ENCODE measurements around the gene HOXC13. TPM values are rescaled to one million over a fixed set of nuclear protein-coding genes. Genes with fewer than 3 reads are reported as not detected.

The HOXC13 gene
- total RNA-seq, 2 donors from 2014 or later, result not detected

DNA sequence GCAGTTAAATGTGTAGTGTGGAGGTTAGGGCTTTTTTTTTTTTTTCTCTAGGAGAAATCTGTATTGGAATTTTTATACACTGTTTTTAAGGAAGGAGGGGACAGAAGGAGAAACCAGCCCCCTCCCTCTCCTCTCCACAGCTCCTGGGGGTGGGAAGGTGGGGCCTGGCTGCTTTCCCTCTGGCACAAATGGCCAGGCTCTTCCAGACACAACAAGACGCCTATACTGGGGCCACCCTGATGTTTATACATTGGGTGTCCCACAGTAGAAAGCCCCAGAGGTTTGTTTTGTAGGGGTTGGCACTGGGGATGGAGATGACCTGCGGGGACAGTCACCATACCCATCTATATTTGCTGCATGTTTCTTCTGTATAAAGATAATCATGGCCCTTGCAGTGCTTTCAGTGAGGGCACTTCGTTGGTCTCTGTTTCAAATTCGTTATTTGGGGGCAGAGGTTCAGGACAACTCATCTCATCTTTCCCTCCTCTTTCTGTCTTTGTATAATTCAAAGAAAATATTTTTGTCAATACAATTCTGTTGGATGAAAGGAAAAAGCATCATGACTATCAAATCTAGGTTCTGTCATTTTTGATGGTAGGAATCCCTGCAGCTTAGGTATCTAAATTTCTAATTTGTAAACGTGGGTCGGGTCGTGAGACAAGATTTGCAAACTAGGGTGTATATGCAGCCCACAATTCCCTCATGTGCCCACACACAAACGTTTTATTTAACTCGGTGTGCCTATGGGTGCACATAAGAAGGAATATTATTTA lies 38.4 kb downstream of the HOXC13 start:
- Mint-ChIP-seq H3K9me3 (peaks cover 16% of the 10 kb centered on the region), H3K36me3 (ENCODE audit: low read depth) (no peaks in the 10 kb centered on the region), H3K4me1 (peaks cover 15% of the 10 kb centered on the region), H3K4me3 (no peak overlapping the region), H3K27ac (no peak overlapping the region), H3K27me3 (ENCODE audit: insufficient read depth) (peaks cover 100% of the 10 kb centered on the region)
- TF ChIP-seq, protein P1, sequence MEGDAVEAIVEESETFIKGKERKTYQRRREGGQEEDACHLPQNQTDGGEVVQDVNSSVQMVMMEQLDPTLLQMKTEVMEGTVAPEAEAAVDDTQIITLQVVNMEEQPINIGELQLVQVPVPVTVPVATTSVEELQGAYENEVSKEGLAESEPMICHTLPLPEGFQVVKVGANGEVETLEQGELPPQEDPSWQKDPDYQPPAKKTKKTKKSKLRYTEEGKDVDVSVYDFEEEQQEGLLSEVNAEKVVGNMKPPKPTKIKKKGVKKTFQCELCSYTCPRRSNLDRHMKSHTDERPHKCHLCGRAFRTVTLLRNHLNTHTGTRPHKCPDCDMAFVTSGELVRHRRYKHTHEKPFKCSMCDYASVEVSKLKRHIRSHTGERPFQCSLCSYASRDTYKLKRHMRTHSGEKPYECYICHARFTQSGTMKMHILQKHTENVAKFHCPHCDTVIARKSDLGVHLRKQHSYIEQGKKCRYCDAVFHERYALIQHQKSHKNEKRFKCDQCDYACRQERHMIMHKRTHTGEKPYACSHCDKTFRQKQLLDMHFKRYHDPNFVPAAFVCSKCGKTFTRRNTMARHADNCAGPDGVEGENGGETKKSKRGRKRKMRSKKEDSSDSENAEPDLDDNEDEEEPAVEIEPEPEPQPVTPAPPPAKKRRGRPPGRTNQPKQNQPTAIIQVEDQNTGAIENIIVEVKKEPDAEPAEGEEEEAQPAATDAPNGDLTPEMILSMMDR (conservative IDR thresholded peaks at IDR 0.05), result no peak
- Histone ChIP-seq H3K4me1 (ENCODE audit: control insufficient read depth, insufficient read depth, low read length) (no peaks in the 10 kb centered on the region), H3K9ac (ENCODE audit: extremely low read depth, low read length, poor library complexity, severe bottlenecking) (no peak overlapping the region), H3K36me3 (ENCODE audit: control insufficient read depth, insufficient read depth, low read length) (no peaks in the 10 kb centered on the region), H3K27ac (ENCODE audit: low read depth, low read length) (no peak overlapping the region), H3K9me3 (ENCODE audit: control insufficient read depth, low read length) (peaks cover 7% of the 10 kb centered on the region), H3K4me3 (ENCODE audit: low read length) (no peak overlapping the region), H3K27me3 (ENCODE audit: control insufficient read depth, insufficient read depth, low read length, poor library complexity, severe bottlenecking) (peaks cover 100% of the 10 kb centered on the region)
- no peak for DNase-seq
- WGBS, 2 experiments (ENCODE audit: insufficient coverage in 1 of 2, insufficient read length in 1 of 2), result 17 to 55% methylated on average over 2 to 8 of the region's 9 CpGs

DNA sequence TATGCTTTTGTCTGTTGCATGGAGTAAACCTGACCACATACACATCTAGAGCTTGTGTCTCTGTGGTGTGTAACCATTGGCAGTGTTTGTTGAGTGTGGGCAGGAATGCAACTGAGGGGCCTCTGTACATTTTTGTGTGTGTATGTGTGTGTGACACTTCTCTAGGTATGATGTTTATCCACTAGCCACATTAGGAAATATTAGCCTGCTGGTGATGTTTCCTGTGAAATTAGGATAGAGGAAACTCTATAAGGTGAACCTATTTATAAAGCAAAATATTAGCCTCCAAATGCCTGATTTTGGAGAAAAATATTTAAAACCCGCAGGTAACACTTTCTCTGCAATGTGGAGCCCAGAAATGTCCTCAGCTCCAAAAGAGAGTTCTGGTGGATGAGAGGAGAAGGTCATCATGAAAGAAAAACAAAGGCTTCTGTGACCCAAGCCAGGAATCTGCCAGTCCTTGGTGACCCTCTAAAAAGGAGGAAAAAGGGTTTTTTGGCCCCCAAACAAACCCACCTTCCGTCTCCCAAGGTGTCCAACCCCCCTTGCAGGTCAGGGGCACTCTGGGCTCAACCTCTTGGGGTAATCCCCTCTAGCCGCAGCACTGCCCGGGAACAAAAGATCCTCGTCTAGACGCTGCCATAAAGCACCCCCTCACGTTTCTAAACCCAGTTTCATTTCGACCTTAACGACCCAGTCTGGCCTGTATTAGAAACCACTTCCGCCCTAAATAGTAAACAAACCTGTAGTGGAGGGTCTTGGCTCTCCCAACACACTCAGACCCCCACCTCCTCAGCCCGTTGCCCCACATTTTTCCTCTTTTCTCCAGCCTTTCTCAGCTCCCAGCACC lies 39.2 kb downstream of the HOXC13 start:
- H3K27me3 ChIP-seq (ENCODE audit: control insufficient read depth, insufficient read depth, low read length, poor library complexity, severe bottlenecking), result peaks cover 100% of the 10 kb centered on the region
- H3K9me3 Mint-ChIP-seq, result peaks cover 15% of the 10 kb centered on the region
- H3K27me3 Mint-ChIP-seq (ENCODE audit: insufficient read depth), result peaks cover 100% of the 10 kb centered on the region
- no peak overlapping the region for H3K27ac Mint-ChIP-seq
- WGBS, 2 experiments (ENCODE audit: insufficient coverage in 1 of 2, insufficient read length in 1 of 2), result 17 to 22% methylated on average over 3 to 11 of the region's 11 CpGs
- no peaks in the 10 kb centered on the region for H3K4me1 ChIP-seq (ENCODE audit: control insufficient read depth, insufficient read depth, low read length)
- H3K4me3 Mint-ChIP-seq, result no peak overlapping the region
- H3K9me3 ChIP-seq (ENCODE audit: control insufficient read depth, low read length), result peaks cover 7% of the 10 kb centered on the region
- H3K4me3 ChIP-seq (ENCODE audit: low read length), result no peak overlapping the region
- no peaks in the 10 kb centered on the region for H3K36me3 Mint-ChIP-seq (ENCODE audit: low read depth)
- no peak overlapping the region for H3K27ac ChIP-seq (ENCODE audit: low read depth, low read length)
- H3K4me1 Mint-ChIP-seq, result peaks cover 15% of the 10 kb centered on the region
- DNase-seq, result no peak
- no peak overlapping the region for H3K9ac ChIP-seq (ENCODE audit: extremely low read depth, low read length, poor library complexity, severe bottlenecking)
- H3K36me3 ChIP-seq (ENCODE audit: control insufficient read depth, insufficient read depth, low read length), result no peaks in the 10 kb centered on the region
- TF ChIP-seq, protein P1 (conservative IDR thresholded peaks at IDR 0.05), result no peak

DNA sequence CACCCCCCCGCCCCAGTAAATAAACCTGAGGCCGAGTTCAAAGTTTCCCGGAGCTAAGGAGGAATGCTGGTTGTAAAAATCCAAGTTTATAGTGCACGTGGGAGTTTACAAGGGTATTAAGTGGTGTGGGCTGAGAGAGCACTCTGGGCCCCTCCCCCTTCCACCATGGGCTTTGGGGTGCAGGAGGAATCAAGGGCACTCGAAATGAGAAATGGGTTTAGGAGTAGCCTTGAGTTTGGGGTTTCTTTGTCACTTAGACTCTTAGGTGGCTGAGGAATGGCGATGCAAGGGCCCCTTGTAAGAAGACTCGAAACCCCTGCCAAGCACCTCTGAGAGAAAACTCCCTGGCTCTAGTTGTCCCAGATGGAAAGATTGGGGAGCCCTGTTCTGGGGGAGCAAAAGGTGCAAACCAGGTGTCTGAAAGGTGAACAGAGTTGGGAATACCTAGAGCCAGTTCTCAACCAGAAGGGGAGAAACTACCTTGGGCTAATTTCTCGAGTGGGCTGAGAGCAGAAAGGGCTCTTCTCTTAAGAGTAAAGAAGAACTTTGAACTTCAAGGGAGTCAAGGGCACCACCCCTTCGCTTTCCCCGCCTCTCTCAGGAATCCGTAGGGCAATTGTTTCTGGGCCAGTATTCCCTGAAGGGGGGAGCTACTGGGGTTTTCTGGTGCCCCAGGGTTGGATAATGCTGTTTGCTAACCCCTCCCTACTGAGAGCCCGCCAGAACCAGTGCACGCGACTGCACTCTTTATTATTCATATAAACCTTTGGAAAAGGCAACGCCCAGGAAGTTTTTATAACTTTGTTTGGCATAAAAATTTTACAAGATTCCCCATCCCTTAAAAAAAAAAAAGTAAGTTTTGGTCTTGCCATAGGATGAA lies 40.1 kb downstream of the HOXC13 start:
- Histone ChIP-seq H3K9ac (ENCODE audit: extremely low read depth, low read length, poor library complexity, severe bottlenecking) (no peak overlapping the region), H3K9me3 (ENCODE audit: control insufficient read depth, low read length) (peaks cover 7% of the 10 kb centered on the region), H3K4me1 (ENCODE audit: control insufficient read depth, insufficient read depth, low read length) (no peaks in the 10 kb centered on the region), H3K36me3 (ENCODE audit: control insufficient read depth, insufficient read depth, low read length) (no peaks in the 10 kb centered on the region), H3K4me3 (ENCODE audit: low read length) (no peak overlapping the region), H3K27ac (ENCODE audit: low read depth, low read length) (no peak overlapping the region), H3K27me3 (ENCODE audit: control insufficient read depth, insufficient read depth, low read length, poor library complexity, severe bottlenecking) (peaks cover 100% of the 10 kb centered on the region)
- no peaks in the 10 kb centered on the region for H3K36me3 Mint-ChIP-seq (ENCODE audit: low read depth)
- peaks cover 9% of the 10 kb centered on the region for H3K4me1 Mint-ChIP-seq
- H3K27me3 Mint-ChIP-seq (ENCODE audit: insufficient read depth), result peaks cover 100% of the 10 kb centered on the region
- H3K27ac Mint-ChIP-seq, result no peak overlapping the region
- WGBS, 2 experiments (ENCODE audit: insufficient coverage in 1 of 2, insufficient read length in 1 of 2), result 26 to 29% methylated on average over 7 to 14 of the region's 15 CpGs
- no peak for DNase-seq
- H3K4me3 Mint-ChIP-seq, result no peak overlapping the region
- TF ChIP-seq, protein P1 (conservative IDR thresholded peaks at IDR 0.05), result no peak
- H3K9me3 Mint-ChIP-seq, result peaks cover 14% of the 10 kb centered on the region

Data from endodermal cell (in vitro differentiated cells).